AG08395 (cell line): ENCODE data around the gene AANAT.

Experiments used
- DNase-seq: peaks from one replicate; pipeline ENCODE4 v3.0.0; 2012; ENCODE audit warnings: mixed read lengths, low spot score

Gene AANAT

DNA sequence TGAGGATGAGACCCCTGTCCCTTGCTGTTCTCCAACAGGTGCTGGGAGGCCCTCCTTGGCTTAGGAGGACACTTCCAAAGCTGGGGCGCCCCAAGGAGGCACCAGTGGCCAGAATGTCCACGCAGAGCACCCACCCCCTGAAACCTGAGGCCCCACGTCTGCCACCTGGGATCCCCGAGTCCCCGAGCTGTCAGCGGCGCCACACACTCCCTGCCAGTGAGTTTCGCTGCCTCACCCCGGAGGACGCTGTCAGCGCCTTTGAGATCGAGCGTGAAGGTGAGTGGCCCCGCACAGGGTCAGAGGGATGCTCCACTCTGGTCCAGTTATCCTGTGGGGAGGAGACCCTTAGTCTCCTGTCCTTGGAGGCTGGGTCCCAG, 1.2 kb downstream of the AANAT start:
- no peak for DNase-seq

DNA sequence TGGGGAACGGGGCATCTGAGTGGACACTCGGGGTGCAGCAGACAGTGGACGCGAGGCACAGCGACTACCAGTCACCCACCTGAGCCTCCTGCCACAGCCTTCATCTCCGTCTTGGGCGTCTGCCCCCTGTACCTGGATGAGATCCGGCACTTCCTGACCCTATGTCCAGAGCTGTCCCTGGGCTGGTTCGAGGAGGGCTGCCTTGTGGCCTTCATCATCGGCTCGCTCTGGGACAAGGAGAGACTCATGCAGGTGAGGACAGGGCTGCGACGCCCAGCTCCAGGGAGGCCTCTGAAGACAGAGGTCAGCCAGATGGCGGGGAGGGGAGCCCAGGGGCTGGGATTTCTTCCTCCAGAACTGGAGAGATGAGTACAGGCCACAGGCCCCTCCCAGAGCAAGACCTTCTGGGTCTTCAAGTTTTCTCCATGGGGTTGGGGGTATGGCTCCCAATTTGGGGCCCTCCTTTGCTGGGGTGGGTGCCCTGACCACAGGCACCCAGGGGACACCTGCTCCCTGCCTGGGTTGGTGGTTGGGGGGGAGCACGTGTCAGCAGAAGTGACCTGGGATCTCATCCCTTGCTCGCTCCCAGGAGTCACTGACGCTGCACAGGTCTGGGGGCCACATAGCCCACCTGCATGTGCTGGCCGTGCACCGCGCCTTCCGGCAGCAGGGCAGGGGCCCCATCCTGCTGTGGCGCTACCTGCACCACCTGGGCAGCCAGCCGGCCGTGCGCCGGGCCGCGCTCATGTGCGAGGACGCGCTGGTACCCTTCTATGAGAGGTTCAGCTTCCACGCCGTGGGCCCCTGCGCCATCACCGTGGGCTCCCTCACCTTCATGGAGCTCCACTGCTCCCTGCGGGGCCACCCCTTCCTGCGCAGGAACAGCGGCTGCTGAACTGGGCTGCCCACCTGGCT, 1.9 kb downstream of the AANAT start:
- DNase-seq, result no peak

DNA sequence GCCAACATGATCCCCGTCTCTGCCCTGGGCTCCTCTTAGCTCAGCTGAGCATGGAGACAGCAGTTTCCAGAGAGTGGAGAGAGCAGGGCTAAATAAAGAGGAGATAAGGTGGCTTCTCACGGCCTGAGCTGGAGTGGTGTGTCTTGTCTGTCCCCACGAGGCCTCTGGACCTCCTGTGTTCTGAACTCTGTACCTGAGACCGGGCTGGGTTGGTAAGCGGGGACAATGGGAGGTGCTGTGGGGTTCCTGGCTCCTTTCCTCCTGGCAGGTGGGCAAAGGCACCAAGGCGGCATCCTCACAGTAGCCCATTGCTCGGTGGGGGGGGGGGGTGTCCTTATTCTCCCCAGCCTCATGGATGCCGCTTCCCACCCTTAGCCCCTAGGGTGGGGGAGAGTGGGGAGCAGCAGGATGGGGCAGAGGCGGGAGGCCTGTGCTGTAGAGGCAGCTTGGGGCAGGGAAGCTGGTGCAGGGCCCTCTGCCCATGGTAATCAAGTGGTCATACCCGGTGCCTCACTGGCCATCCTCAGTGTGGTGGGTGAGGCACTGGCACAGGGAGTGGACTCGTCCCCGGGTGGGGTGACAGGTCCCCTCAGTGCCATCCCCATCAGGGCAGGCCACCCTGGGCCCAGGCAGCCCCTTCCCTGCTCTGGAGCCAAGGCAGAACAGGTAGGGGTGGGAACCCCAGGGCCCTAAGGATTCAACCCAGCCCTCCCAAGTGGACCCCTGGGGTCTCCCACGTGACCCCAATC, 2.8 kb downstream of the AANAT start:
- DNase-seq, result no peak

DNA sequence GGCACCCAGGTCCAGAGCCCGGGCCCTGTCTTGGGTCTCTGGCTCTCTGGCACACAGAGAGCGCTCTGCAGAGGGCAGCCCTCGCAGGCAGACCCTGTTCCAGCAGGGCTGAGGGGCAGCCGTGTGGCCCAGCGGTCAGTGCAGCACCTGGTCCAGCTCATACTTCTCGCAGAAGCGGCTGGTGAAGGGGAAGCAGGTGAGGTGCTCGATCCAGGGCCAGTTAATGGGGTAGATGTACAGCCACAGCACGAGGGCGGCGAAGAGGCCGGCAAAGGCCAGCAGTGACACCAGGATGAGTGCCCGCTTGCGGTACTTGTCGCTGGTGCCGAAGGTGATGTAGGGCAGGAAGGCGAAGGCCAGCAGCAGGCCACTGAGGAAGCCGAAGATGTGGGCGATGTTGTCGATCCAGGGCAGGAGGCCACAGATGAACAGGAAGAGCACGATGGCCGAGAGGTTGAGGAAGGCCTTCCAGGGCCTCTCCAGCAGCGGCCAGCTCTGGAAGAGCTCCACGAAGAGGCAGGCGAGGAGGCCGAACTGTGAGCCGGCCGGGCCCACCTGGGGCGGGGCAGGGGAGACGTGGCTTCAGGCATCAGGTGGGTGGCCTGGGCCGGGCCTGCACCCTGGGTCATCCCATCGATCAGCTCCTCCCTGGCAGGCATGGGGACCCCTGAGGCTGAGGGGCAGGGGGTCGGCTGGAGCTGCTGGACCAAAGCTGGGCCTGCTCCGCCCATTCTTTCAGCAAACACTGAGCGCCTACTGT, 4.3 kb downstream of the AANAT start:
- DNase-seq, result no peak

DNA sequence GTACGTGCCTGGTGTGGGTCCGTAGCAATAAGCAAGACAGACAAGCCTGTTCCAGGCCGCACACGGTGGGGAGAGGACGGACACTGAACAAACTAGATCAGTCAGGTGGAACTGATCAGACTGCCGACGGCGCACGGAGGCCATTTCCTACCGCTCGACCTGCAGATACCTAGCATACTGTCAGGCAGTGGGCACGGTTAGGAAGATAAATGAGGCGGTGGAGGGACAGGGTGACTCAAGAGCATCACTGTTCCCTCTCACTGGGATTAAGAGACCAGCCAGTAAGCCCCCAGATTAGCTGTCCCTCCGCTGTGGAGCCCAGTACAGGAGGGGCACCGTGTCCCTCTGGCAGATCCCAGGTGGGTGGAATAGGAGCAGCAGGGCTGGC, 4.8 kb downstream of the AANAT start:
- DNase-seq, result no peak

DNA sequence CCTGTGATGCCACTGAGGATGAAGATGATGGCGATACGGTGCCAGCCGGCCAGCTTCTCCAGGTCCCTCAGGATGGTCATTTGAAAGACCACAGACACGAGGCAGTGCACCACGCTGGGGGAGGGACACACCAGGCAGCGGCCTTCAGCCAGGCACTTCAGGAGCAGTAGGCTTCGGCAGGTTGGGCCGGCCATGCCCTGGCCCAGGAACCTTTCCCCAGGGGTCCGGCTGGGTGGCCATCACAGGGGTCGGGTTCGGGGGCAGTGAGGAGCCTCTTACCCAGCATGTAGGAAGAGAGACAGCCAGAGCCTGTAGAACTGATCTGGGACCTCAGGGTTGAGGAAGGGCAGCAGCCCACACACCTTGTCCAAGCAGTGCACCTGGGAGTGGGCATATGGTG, 5.3 kb downstream of the AANAT start:
- DNase-seq, result no peak

DNA sequence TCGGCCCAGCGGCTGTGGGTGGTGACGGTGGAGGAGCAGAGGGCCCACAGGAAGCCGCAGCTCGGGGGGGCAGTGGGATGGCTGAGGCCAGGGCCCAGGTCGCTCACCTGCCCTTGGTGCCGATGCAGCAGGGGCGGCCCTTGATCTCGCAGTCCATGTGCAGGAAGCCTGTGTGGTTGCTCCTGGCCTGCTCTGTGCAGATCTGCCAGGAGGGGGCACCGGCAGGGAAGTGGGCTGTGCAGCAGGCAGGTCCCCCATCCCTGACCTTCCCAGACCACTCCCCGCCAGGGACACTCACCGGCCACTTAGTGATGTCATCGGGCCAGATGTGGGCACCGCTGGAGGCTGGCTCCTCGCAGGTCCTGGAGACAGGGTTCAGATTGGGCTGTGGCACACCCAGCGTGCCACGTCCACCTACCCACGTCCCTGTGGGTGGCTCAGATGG, 6.2 kb downstream of the AANAT start:
- DNase-seq, result no peak

DNA sequence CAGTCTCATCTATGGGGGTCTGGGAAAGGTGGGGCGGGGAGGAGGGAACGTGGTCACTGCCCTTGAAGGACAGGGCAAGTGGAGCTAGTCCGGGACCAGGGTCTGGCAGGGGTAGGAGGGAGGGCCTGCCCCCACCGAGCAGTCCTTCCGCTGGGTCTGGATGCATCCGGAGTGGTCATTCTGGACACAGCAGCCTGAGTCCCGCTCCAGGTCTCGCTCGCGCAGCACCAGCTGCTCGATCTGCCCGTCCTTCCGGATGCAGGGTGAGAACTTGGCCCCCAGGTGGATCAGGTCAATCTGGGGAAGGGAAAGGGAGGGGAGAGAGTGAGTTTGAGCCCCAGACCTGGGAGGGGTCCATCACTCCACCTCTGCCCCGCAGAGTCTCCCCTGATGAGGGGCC, 6.8 kb downstream of the AANAT start:
- no peak for DNase-seq

DNA sequence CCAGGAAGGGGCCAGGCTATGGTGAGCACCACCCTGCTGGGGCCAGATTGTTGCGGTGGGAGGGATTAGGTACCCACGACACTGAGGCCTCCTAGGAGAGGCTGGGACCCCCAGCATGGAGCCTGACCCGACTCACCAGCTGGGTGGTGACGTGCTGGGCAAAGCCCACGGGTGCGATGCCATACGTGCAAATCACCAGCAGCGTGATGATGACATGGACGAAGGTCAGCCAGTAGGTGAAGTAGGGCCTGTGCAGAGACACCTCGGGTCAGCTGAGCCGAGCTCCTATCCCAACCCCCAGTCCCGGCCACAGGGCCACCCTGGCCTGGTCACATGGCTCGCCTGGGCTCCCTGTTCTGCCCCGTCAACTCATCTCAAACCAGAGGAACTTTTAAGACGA, 7.5 kb downstream of the AANAT start:
- DNase-seq, result no peak

DNA sequence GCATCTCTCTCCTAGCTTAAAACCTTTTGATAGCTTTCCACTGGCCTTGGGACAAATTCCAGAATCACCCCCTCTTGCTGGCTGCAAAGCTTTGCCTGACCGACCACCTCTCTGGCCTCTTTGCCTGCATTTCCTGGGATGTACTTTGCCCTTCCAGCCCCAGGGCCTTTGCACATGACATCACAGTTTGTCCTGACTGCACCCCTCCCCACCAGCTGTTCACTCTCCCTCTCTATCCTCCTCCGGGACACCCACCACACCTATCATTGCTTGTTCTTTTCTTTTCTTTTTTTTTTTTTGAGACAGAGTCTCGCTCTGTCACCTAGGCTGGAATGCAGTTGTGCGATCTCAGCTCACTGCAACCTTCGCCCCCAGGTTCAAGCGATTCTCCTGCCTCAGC, 7.9 kb downstream of the AANAT start:
- DNase-seq, result no peak

DNA sequence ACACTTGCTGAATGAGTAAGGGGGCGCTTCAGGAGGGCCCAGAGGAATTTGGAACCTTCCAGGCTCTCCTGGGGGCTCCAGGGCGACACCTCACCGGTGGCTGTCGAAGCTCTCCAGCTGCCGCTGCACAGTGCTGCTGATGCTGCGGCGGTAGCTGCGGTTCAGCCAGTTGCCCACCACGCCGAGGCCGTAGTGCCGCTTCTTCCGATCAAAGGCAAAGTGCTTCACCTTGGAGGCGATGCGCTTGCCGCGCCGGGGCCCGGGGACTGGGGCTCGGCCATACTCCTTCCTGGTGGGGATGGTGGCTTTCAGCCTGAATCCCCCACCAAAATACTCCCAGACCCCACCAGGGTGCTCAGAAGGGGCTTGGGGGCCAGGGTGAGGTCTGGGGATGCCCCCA, 9.3 kb downstream of the AANAT start:
- no peak for DNase-seq

DNA sequence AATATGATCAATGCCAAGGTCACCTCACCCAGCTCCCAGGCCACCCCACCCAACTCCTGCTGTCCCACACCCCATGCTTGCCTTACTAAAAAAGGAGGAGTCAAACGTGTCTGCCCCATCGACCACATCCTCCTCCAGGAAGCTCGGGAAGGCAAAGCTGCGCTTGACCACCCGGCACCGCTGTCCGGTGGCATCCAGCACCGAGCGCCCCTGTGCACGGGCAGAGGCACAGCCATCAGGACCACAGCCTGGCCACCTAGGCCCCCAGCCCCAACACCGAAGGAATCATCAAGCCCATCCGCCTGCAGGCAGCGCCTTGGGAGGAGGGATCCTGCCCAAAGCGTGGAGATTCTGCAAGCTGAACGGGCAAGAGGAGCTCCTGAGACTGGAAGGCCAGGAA, 10.2 kb downstream of the AANAT start:
- no peak for DNase-seq

DNA sequence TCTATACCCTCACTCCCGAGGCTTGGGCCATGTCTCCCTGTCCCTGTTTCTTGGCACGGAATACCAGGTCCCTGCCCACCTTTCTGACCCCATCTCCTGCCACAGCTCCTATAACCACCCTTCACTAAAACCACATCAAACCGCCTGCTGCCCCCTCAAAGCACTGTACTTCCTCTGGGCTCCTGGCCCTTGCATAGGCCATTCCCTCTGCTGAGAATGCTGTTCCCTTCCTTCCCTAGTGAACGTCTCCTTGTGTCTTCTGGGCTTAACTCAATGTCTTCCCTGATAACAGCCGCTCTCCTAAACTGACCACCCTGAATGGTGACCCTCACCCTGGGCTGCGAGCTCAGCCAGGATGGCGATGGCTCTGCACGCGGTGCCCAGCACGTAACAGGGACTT, 10.7 kb downstream of the AANAT start:
- no peak for DNase-seq

DNA sequence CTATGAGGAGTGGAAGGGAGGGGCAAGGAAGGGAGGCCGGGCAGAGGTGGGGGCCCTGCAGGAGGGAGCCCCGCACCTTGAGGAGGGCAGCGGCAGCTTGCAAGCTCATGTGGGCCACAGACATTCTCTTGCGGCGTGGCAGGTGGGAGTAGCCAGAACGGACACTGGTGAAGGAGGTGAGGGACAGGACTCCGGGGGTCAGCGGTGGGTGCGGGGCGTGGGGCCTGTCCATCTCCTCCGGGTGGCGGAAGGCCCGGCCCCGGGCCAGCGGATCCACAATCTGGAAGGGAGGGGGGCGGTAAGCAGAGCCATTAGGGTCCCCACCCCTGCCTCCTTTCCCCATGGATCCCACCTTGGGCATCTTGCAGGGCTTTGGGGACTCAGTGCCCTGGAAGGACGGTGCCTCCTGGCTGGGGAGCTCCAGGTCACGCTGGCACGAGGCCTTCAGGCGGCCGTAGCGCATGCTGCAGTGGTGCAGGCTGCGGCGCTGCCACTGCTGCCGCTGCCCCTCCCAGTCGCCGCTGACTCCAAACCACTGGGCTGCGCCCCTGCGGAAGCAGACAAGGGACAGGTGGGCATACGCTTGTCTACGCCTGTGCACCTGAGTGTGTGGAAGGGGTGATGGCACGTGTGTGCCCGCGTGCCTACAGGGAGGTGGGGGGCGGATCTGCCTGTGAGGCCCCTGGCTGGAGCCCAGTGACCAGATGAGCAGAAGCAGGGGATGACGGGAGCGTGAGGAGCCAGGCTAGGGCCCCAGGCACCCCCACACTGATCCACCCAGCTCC, 11.5 kb downstream of the AANAT start:
- DNase-seq, result no peak

DNA sequence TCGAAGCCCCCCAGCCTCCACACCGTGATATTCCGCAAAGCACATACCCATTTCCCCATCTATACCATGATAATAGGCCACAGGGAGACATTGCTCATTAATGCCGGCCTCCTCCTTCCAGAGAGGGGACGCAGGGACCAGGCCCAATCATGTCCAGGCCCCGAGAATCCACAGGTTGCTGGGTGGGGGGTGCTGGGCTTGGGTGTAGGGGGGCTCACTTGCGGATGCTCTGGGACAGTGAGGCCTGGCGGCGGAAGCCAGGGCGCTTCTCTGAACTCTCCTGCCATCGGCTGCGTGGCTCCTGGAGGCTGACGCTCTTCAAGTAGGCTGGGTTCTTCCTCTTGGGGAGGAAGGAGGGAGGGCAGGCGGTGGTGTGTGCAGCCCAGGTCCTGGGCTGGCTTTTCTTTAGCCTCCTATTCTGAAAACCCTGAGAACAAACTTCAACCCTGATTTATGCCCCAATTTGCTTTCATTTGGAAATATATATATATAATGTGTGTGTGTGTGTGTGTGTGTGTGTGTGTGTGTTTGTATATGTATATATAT, 12.2 kb downstream of the AANAT start:
- no peak for DNase-seq

DNA sequence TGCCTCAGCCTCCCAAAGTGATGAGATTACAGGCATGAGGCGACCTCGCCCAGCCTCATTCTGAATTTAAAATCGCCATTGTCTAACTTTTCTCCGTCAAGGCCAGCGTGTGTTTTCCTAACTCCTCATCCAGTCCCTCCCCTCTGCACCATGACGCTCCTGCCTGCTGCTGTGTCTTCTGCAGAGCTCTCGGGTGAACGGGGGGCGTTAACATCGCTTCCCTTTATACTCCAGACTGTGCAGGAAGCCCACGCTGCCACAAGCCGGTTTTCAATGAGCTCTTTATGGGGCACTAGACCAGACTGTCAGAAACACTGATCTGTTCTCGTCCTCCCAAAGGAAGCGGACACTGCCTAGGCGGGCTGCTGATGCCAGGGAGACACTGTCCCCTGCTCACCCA, 13.2 kb downstream of the AANAT start:
- no peak for DNase-seq

DNA sequence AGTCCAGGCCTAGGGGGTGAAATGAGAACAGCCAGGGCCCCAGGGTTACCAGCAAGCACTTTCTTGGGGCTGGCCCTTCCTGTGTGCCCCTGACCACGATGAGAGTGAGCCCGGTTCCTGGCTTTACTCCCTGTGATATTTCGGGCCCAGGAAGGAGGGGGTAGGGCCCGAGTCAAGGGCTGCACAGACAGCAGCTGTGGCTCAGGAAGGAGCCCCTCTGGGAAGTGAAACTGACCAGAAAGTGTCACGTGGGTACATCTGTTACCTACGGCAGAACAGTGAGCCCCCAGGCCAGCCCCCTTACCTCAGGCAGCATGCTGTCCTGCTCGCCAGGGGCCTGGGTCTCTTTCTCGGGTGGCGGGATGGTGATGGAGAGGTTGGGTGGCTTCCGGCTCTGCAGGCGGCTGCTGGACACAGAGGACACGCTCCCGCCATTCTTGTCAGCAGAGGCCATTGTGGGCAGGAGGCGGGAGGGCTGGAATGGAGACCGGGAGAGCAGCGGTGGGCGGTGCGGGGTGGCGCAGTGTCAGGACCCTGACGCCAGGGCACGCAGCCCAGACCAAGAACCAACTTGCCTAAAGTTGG, 13.8 kb downstream of the AANAT start:
- no peak for DNase-seq

DNA sequence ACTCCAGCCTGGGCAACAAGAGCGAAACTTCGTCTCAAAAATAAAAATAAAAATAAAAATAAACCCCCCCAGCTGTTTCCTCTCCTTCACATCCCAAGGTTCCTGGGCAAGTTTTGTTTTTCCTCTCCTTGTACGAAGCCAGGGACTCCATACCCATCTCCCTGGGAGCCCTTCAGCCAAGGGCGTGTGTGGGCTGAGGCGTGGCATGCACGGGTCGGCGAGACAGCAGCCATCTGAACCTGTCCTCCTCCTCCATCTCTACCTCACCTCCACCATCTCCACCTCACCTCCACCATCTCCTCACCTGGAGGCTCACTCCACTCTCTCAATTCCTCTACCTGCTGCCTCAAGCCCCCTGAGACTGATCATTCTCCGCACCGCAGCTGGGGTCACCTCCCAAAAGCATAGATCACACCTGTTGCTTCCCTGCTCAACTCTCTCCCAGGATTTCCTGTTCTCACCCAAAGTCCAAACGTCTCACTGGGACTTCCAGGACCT, 16.9 kb downstream of the AANAT start:
- no peak for DNase-seq

DNA sequence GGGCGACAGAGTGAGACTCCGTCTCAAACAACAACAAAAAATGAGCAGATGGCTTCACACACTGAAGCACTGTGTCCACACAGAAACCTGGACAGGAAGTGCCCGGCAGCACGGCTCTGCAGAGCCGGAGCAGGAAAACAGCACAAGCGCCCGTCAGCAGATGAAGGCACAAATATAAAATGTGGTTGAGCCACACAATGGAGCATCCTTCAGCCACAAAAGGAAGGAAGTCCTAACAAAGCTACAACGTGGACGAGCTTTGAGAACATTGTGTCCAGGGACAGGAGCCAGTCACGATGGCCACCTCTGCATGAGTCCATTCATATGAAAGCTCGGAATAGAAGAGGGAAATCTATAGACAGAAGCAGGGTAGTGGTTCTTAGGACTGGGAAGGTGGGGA, 18.2 kb downstream of the AANAT start:
- DNase-seq, result no peak

DNA sequence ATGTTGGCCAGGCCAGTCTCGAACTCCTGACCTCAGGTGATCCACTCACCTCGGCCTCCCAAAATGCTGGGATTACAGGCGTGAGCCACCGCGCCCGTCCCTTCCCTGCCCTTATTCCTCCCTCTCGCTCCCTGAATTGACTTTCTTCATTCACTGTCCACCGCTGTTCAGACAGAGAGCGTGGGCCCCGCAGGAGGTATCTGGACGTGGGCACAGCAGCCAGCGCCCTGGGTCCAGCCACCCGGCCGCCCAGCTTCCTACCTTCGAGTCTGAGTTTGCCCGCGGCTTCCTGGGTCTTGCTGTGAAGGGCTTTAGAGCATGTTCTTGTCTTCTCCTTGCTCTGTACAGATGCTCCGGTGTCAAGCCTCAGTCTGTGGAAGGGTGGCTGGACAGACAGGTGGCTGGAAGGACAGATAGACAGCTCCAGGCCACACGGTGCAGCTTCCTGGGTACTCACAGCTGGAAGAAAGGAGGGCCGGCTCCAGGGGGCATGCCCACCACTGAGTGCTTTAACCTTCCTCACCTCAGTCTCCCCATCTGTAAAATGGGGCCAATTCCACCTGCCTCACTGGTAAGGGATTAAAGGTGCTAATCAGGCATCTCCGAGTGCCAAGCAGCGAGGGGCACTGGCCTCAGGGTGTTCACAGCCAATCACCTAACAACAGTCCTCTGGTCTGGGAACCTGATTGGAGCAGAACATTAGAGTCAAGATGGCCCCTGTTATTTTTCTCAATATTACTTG, 20.2 kb downstream of the AANAT start:
- no peak for DNase-seq
